CD4-positive, alpha-beta T cell treated with Interleukin-4 for 4 hours (primary cell): ENCODE data around the gene KAT6B.

Experiments
- DNase-seq: peaks from one replicate; pipeline ENCODE4 v3.0.0-alpha.2; 2020

The KAT6B gene

DNA sequence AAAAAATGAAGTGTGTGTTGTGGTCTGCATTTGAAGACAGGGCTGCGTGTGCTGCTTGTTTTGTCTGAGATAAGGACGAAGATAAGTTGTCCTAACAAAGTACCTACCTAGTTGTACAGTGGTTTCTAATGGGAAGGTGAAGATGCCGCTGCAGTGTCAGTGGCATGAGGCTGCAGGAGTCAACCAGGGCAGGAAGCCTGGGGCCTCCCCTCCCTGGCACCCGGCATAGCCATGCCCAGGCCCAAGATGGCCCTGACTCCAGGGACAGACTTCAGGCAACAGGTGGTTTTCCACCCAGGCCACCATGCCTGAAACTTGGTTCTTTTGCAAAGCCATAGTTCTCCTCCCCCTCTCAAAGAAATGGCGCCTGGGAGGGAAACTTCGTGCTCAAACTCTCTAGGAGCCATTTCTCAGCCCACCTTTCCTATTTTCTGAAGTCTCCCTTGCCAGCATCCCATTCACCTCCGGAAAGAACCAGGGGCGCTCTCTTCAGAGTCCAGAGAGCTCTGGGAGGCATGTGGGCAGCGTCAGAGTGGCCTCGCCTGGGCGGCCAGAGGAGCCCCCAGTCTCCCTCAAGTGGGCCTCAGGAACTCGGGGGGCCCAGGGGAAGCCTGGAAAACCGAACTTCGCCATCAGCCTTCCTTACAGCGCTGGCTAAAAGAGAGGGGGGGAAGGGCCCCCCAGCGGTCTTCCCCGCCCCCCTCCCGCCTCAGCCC, 2.1 kb upstream of the KAT6B start:
- DNase-seq = peak; percentile 17

DNA sequence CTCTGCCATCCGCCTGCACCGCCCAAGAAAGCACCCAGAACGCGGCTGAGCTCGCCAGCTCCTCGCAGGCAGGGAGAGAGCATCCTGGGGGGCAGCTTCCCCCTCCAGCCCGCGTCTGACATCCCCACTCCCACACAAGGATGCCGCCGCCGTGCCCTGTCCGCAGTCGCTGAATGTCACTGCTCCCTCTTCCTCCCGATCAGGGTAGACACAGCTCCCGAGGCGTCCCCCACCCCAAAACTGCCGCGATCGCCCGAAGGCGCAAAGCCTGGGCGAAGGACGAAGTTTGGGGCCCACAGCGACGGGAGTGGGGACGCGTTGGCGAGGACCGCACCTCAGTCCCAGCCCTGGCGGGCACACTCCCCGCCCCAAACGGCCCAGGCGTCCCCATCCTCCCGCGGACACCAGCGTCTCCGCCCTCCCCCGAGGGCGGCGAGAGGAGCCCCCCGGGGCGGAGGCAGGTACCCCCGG, 1.5 kb upstream of the KAT6B start:
- DNase-seq = no peak

DNA sequence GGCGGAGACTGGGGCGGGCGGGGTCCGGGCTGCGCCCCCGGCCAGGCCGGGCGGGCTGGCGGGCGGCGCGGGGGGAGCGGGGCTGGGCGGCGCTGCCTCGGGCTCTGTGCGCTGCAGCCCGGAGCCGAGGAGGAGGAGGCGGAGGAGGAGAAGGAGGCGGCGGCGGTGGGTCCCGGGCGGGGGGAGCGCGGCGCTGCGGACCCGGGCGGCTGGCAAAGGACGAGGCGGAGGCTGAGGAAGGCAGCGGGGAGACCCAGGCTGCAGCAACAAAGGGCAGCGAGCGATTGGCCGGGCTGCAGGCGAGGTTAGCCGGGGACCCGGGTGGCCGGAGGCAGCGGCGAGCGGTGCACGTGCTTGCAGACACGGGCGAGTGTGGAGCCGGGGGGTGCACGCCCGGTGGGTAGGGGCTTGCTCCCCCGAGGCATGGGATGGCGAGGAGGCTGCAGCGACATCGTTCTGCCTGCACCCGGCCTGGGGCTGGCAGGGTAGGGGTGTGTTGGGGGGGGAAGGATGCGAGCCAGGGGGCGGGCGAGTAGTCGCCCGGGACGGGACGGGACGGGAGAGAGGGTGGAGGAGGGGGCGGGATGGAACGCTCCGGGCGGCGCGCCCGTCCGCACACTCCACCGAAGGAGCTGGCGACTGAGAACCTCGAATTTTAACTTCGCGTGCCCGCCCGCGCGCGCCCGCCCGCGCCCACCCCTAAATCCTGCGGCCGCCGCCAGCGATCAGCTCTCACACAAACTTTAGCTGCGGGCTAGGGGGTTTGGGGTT, 844 bp upstream of the KAT6B start:
- peak; percentile 43 for DNase-seq

DNA sequence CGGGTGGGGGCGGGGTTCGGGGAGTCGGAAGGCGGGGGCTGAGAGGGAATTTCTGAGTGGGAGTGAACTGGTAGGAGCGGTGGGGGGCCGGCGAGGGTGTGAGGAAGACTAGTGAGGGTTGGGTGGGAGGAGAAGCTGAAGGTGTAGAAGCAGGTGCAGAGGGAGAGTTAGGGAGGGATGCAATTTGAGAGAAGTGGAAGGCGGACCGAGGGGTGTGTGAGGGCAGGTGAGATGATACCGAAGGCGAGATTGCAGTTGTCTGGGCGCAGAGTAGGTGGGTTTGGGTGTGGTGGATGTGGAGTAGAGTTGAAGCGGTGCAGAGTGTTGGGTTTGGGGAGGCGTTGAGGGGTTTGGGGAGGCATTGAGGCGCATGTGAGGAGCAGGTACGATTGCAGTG, 643 bp downstream of the KAT6B start:
- DNase-seq = no peak

DNA sequence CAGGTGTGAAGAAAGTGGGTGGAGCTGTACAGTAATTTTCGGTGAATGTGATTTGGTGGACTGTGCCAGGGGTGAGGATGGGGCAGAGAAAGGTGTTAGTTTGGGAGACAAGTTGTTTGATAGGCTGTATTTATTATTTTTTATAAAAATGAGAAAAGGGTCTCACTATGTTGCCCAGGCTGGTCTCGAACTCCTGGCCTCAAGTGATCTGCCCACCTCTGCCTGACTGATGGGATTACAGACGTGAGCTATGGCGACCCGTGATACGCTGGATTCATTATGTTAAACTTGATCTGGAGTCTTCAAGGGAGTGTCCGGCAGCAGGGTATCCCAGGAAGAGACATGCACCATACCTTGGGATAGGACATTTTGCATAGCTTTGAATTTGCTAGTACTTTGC, 1.3 kb downstream of the KAT6B start:
- no peak for DNase-seq

DNA sequence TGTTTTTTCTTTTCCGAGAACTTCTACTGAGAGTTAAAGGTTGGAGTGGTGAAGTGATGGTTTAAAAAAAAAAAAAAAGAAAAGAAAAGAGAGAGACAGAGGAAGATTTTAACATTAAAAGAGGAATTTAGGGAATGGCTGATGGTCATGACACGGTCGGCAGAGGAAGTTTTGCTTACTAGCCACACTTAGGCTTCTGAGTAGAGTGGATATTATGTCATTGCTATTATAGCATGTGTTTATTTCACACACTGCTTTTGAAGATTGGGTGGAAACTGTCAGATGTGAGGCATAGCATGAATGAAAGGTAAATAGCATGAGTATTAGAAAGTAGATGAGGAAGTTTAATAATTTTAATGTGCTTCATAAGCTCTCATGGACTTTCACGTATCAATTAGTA, 2.5 kb downstream of the KAT6B start:
- DNase-seq = no peak

DNA sequence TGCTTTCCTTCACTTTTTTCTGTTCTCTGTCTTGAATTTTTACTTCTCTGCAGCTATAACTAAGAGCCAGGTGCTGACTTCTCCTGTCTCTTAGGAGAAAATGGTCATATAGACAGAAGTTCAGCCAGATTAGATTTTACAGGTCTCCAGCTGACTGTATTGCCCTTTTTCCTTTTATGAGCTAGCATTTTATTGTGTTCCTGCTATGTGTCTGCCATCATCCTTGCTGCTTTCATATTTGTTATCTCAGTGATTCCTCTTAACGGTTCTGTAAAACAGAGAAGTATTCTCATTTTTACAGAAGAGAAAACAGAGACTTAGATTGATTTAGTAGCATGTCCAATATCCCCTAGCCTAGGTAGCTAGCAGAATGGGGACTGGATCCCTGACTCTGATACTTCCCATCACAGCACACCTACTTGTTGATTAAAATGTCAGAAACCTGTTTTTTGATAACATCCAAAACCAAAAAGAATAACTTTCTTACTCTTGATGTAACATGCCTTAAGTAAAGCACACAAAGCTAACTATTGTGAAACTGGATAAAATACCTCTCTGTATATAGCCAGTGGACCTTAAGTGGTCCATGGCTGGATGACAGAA, 5.2 kb downstream of the KAT6B start:
- DNase-seq = no peak

DNA sequence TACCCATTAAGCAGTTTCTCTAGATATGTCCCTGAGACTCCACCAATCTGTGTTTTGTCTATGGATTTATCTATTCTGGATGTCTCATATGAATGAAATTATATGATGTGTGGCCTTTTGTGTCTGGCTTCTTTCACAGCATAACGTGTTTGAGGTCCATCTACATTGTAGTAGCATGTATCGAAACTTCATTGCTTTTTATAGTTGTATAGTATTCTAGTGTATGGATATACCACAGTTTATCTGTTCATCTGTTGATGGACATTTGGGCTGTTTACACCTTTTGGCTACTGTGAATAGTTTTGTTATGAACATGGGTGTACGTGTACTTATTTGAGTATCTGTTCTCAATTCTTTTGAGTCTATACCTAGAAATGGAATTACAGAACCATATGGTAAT, 9.6 kb downstream of the KAT6B start:
- DNase-seq = no peak

DNA sequence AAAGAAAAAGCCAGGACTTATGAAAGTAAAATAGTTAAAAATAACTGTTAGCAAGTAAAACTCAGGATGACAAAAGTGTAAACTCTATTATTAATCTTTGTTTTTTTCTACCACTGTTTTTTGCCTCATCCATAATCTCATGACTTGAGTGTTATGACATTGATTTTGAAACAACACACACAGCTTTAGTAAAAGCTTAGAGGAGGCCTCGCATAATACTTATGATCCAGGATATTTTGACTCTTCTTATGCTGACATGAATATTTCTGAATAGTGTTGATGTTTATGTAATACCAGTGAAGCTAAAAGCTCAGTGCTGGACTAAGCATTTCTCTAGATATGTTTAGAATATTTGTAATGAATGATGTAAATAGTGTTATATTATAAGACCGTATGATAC, 10.5 kb downstream of the KAT6B start:
- no peak for DNase-seq

DNA sequence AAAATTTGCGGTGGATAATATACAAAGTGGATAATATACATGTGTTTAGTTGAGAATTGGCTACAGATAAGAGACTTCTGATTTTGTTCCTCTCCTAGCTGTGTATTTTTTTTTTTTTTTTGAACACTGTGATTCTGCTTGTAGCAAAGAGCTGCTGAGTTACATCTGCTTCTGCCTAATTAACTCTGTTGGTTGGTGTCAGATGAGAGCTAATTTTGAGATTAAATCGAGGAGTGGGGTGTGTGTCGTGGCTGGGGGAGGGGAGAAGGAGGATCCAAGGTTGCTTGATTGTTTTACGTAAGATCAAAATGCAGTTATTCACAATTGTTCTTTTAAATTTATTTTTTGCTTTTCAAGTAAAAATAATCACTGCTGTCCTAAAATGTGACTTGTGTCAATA, 11.3 kb downstream of the KAT6B start:
- no peak for DNase-seq

DNA sequence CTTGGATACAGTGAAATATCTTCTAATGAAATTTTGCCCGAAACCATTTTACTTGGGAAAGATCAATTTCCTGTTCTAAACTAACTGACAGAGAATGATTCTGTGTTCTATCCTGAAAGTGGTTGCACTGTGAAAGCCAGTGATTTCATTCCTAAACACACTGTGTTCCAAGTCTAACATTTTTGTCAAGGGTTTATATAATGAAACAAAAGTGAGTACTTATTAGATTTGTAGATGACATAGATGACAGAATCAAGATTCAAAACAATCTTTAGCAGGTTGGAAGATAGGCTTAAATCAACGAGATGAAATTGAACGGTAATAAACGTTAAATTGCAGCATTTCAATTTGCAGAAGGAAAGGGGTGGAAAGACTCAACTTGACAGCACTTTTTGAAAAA, 13.3 kb downstream of the KAT6B start:
- DNase-seq = no peak

DNA sequence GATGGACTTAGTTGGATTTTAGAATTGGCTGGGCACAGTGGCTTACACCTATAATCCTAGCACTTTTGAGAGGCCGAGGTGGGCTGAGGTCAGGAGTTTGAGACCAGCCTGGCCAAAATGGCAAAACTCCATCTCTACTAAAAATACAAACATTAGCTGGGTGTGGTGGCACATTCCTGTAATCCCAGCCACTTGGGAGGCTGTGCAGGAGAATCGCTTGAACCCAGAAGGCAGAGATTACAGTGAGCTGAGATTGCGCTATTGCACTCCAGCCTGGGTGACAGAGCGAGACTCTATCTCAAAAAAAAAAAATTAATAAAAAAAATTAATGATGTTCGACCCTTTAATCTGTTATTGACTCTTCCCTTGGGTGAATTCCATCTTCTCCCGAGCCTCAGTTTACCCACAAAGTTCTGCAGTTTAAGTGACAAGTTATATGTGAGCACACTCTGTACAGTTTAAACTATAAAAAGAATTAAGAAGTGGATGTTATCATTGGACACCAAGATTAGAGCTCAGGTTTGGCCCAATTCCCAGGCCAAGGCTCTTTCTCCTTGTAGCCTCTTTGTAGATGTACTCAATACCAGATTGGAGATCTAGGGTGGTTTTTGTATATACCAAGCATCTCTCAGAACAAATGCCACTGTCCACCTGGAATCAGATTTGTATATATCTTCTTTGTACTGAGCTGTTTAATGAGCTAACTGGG, 15.0 kb downstream of the KAT6B start:
- no peak for DNase-seq

DNA sequence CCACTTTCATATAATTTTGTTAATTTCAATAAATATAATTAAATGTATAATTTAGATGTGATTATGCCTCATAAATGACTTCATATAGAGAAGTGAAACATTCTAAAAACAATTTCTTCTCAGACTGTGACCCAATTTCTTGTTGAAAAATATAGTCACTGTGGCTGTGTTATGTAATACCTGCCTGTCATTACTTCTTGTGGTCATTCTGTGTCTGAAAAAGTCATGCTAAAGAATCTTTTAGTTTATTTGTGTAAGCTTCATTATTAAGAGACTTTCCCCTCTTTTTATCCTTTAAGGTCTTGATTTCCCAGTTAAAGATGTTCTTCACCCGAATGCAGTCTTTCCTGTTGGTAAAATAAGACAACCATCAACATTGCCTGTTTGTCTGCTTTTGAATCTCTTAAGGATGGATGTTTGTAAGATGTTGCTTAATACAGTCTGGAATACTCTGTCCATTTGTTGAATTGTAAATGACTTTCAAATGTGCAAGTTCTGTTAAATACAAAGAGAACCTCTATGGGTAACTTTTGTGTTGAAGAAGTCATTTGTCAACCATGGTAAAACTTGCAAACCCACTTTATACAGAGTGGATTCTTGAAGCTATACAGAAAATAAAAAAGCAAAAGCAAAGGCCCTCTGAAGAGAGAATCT, 16.0 kb downstream of the KAT6B start:
- DNase-seq = no peak

DNA sequence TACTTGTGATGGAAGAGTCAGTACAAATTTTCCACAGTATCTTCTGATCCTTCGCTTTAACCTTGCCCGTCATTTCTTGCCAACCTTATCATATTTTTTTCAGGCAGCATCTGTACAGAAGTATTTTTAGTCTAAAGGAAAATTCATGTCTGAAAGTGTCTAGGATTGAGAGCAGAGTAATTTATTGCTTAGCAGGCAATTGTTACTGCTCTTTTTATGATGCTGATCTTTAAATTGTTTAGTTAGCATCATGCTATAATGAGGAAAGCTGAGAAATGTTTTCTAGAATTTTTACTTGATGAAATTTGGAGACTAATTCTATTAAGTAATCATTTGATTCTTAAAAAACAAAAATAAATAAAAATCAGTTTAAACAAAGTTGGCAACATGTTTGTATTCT, 20.6 kb downstream of the KAT6B start:
- DNase-seq = no peak

DNA sequence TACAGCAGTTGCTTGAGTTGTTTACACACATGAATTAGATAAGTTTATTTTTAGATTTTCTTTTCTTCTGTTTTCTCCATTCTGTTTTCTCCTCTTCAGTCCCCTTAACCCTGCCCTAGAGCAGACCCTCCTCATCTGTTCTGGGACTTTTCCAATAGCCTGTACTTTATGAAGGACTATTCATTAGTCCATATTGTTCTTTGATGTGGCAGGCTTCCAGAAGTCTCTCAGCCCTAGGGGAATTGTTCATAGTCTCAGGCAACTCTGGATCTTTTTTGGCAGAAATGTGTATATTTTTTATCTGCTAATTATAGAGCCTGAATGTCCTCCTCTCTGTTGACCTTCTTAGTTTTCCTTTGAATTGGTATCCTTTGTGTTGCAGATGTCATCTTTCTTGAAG, 25.4 kb downstream of the KAT6B start:
- no peak for DNase-seq

DNA sequence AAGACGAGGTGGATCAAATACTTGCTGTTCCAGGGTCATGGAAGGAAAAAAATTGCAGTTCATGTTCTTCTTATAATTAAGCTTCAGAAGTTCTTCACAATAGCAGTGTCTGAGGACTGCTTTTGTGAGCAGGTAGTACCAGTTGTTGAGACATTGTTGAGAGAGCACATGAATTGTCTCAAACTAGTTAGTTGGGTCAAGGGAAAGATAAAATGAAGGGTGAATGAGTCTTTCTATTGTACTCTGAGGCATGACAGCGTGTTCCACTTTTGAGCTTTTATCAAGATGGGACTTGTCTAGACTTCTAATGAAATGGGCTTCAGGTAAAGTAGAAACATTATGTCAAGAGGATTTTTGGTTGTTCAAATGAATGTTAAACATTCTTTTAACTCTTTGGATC, 26.0 kb downstream of the KAT6B start:
- DNase-seq = no peak

DNA sequence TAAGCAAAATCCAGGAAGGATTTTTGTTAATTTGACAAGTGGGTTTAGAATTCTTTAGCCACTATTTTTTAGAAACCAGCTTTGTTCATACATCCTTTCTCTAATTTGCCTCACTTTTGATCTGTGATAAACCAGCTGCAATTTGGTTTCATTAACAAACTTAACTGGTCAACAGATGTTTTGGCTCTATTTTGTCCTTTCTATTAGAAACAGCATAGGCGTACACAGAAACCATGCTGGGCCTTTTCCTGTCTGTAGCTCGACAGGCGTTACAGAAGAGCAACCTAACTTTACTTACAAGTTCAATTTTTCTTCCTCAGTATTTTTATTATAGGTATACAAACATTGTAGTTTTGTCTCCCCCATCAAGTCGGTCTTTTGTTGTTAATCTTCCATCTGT, 28.2 kb downstream of the KAT6B start:
- no peak for DNase-seq

DNA sequence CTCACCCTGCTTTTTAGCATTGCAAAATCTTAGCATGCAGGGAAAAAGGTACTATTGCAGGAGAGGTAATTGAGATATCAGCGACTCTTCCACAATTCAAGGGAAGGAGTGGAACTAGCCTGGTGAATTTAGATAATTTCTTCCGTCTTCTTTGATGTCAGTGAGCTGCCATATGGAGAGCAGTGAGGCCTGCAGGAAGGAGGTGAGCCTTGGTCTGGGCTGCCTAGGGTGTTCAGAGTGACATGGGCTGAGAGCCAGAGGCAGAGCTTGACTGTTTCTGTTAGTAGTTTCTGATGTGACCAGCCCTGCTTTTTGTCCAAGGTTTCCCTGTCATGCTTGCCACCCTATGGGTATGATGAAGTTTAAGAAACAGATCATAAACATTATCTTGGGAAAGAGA, 28.6 kb downstream of the KAT6B start:
- no peak for DNase-seq

DNA sequence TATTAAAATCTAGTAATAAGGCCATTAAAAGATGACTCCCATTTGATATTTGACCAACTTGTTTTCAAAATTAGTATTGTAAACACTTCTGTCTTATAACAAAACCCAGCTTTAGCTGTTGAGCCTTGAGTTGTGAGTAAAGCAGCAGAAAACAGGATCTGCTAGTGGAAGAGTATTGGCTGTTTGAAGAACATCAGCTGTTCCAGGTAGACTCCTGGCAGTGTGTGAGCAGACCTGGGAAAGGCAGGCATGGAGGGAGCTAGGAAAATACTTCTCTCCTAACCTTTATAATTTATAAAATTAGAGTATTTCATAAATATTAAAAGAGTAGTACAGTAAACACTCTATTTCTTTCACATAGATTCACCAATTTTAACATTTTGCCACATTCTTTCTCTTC, 29.0 kb downstream of the KAT6B start:
- no peak for DNase-seq

DNA sequence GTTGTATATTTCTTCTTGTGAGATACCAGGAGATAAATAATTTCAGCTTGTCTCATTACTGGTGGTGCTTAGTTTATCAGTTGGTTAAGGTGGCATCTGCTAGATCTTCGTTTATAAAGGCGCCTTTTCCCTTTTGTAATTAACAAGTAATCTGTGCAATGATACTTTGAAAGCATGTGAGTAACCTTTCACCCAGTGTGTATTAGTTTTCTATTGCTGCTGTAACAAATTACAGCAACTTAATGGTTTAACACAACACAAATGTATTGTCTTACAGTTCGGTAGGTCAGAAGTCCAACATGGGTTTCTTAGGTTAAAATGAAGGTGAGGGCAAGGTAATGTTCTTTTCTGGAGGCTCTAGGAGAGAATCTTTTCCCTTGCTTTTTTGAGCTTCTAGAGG, 30.5 kb downstream of the KAT6B start:
- DNase-seq = no peak

DNA sequence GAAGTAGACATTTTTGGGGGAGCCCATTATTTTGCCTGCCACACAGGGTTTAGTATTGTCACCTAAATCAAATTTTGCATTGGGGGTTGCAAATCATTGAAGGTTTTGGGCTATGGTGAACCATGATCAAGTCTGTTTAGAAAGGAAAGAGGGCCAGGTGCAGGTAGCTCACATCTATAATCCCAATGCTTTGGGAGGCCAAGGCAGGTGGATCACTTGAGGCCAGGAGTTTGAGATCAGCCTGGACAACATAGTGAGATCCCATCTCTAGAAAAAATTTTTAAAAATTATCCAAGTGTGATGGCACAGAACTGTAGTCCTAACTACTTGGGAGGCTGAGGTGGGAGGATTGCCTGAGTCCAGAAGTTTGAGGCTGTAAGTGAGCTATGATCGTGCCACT, 31.2 kb downstream of the KAT6B start:
- no peak for DNase-seq

DNA sequence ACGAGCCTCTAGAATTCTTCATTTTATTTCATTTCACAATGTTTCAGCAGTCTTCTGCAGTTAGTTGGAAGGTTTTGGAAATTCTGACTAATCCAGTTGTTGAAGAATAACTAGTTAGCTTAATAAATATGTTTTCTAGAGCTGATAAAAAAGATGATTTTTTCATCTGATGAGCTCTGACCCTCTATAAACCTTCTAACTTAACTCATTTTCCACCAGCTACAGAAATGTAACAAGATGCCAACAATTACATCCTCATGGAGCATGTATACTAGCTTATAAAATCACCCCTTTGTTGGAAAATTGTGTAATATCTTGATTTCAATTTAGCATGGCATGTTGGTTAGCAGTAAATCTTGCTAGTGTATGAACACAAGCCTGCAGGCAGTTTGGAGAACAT, 33.1 kb downstream of the KAT6B start:
- DNase-seq = no peak

DNA sequence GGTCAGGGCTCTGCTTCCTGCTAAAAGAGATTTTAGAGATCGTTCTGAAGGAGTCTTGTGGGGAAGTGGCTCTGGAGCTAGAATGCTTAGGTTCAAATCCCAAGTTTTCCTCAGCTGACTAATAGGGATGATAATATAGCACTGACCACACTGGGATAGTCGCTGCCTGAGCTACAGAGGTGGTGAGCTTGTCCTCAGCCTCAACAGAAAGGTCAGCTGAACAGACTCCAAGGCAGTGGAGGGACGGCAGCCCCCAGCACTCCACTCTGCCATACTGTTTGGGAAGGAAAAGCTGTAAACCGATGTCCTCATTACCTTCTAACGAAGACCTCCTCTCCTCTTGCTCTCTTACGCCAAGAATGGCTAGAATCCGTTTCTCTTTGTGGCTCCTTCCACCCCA, 36.2 kb downstream of the KAT6B start:
- no peak for DNase-seq
